H1 (cell line): ENCODE measurements around the gene PLXNA4. TPM values are rescaled to one million over a fixed set of nuclear protein-coding genes. Genes with fewer than 3 reads are reported as not detected.

Source experiments
- ATF2 ChIP-seq: IDR thresholded peaks from 2 replicates; pipeline ENCODE4 v1.6.1; 2012; ENCODE audit warnings: low read length, inconsistent platforms
- CHD2 ChIP-seq: IDR thresholded peaks from 2 replicates; pipeline ENCODE4 v1.6.1; 2012; ENCODE audit warnings: low read length, improper control_type of control experiment
- KDM1A ChIP-seq: fragments of 200-600, 300-600 bp; sonication (generic); IDR thresholded peaks from 2 replicates; pipeline ENCODE4 v1.7.1; 2016; ENCODE audit warnings: mild to moderate bottlenecking, low read length, borderline replicate concordance
- MAX ChIP-seq: IDR thresholded peaks from 2 replicates; pipeline ENCODE4 v1.6.1; 2012; ENCODE audit warnings: inconsistent platforms
- POLR2A ChIP-seq, 2 experiments: IDR thresholded peaks; 1 replicate in 1 of 2; 2 replicates in 1 of 2; pipeline ENCODE4 v1.6.1; 2011; ENCODE audit warnings: low read depth in 2 of 2, low read length in 2 of 2, mild to moderate bottlenecking in 2 of 2; ENCODE audit errors: control extremely low read depth in 1 of 2
- TCF12 ChIP-seq: IDR thresholded peaks from 2 replicates; pipeline ENCODE4 v1.6.1; 2011; ENCODE audit warnings: low read depth, mild to moderate bottlenecking, low read length
- YY1 ChIP-seq: IDR thresholded peaks from 2 replicates; pipeline ENCODE4 v1.6.1; 2011; ENCODE audit warnings: low read depth, mild to moderate bottlenecking, low read length
- polyA plus RNA-seq, 7 experiments: library from polyadenylated mRNA; depleted of rRNA in 3 of 7; stranded (reverse) in 5 of 7; unstranded in 2 of 7; fragments of >200 nt in 5 of 7; fragments of 200-250 nt in 2 of 7; gene quantifications; 1 replicate in 5 of 7; 2 replicates in 1 of 7; 4 replicates in 1 of 7; pipeline versions ENCODE4 v1.2.1 to v1.2.3, GENCODE V29; 2011 to 2013; ENCODE audit warnings: missing spikeins in 2 of 7, mixed read lengths in 2 of 7
- total RNA-seq: library from RNA; stranded (reverse); fragmentation: NEBNext Ultra II Directional; extraction: Animal tissue kit (Norgen Biotek cat#: 25700); gene quantifications from 2 replicates; pipeline ENCODE4 v1.2.1, GENCODE V29; 2021

The PLXNA4 gene
- total and polyA plus RNA-seq, 2 of the 8 experiments (the other 6 are each of a cell fraction or from before 2014, with no cell fraction given), result 0.76 to 0.79 TPM

- no peak for TF ChIP-seq YY1
- TF ChIP-seq KDM1A, result no peak
- no peak for TF ChIP-seq TCF12
- TF ChIP-seq POLR2A (IDR thresholded peaks at IDR 0.05; ENCODE audit: control extremely low read depth in 1 of 2, low read depth in 2 of 2, low read length in 2 of 2), result no peak
- TF ChIP-seq CHD2, result no peak
- TF ChIP-seq ATF2, result no peak
- TF ChIP-seq MAX, result no peak
Measured at GRCh38 chr7:132572526-132572925, 3.7 kb downstream of the PLXNA4 start (continued).
